ENCODE data around the gene FCN1. TPM values are rescaled to one million over a fixed set of nuclear protein-coding genes. Genes with fewer than 3 reads are reported as not detected.

FCN1 gene
- total and polyA plus RNA-seq, 10 of the 15 experiments (the other 5 are each of a cell fraction or from before 2014, with no cell fraction given), result 0.08 TPM; not detected in 9

- TF ChIP-seq ZBTB40 (IDR thresholded peaks at IDR 0.05; ENCODE audit: borderline replicate concordance), result no peak
Measured at GRCh38 chr9:134943836-134944235, 26.1 kb upstream of the FCN1 start (continued).

- H3K9me3 ChIP-seq (replicated peaks; ENCODE audit: control insufficient read depth, insufficient read depth, low read length), result no peaks in the 10 kb centered on the region
- H3K27ac ChIP-seq (ENCODE audit: control insufficient read depth, insufficient read depth), result no peak overlapping the region
- FAIRE-seq (no peak), DNase-seq (ENCODE audit: low read depth, low spot score) (no peak), ATAC-seq (no peak)
- RAD21 ChIA-PET (ENCODE audit: unreplicated experiment), result no interaction called here
- CTCF ChIA-PET, result no interaction called here
- H3K4me1 ChIP-seq (ENCODE audit: control insufficient read depth, insufficient read depth, low read length), result no peaks in the 10 kb centered on the region
- no peaks in the 10 kb centered on the region for H3K79me2 ChIP-seq (ENCODE audit: control insufficient read depth, insufficient read depth, low read length)
- no peak overlapping the region for H2AFZ ChIP-seq (ENCODE audit: control insufficient read depth, low read depth, low read length)
- H3K36me3 ChIP-seq (ENCODE audit: control insufficient read depth in 2 of 2, insufficient read depth in 2 of 2, low read length in 1 of 2), result no peaks in the 10 kb centered on the region
- no peaks in the 10 kb centered on the region for H4K20me1 ChIP-seq (ENCODE audit: control insufficient read depth, insufficient read depth)
- no peak overlapping the region for H3K4me2 ChIP-seq (ENCODE audit: control insufficient read depth, insufficient read depth)
- SMC1A ChIA-PET (ENCODE audit: uncharacterized antibody, unreplicated experiment), result no interaction called here
- TF ChIP-seq SMAD5 (IDR thresholded peaks at IDR 0.05; ENCODE audit: low read depth) (no peak), ATF7 (IDR thresholded peaks at IDR 0.05; ENCODE audit: low read depth) (no peak), CHD2 (IDR thresholded peaks at IDR 0.05; ENCODE audit: borderline replicate concordance, low read depth, low read length) (no peak), ZNF24 (IDR thresholded peaks at IDR 0.05) (no peak), HSF1 (IDR thresholded peaks at IDR 0.05; ENCODE audit: low read depth, low read length) (no peak), SREBF2 (IDR thresholded peaks at IDR 0.05; ENCODE audit: low read length) (no peak), MYB (IDR thresholded peaks at IDR 0.05; ENCODE audit: borderline replicate concordance, low read depth, low read length) (no peak), EZH2 (IDR thresholded peaks at IDR 0.05; ENCODE audit: borderline replicate concordance, control insufficient read depth, low read depth, low read length) (no peak)
- in situ Hi-C loops (cut with MboI), result no loop called here
- WGBS (ENCODE audit: insufficient coverage, insufficient replicate concordance, low lambda C conversion rate, missing lambda C conversion rate), result 42% methylated on average over 13 of the region's 13 CpGs
- POLR2A ChIA-PET, result no interaction called here
- no peak overlapping the region for H3K9ac ChIP-seq (ENCODE audit: control insufficient read depth, insufficient read depth, low read length)
- H3K27me3 ChIP-seq (replicated peaks in 1 of 2; ENCODE audit: control insufficient read depth in 2 of 2, insufficient read depth in 2 of 2, low read length in 1 of 2), result no peaks in the 10 kb centered on the region; a peak in 2 of 4 replicates
- H3K4me3 ChIP-seq, result no peak overlapping the region
- intact Hi-C loops (cut with micrococcal nuclease; ENCODE audit: unreplicated experiment), result no loop called here
- no TSS peak for BruUV-seq (replicated peaks)
Measured at GRCh38 chr9:134943411-134943810, 25.7 kb upstream of the FCN1 start.

All from GM12878 (cell line).